Mesenchymal stem cell (in vitro differentiated cells and primary cell): ENCODE data around the gene REEP5.

Source experiments
- DNase-seq: peaks from one replicate; pipeline ENCODE4 v3.0.0-alpha.2; 2013
- H2AFZ ChIP-seq: one replicate; pipeline ENCODE4 v1.6.1; 2013; ENCODE audit warnings: low read depth, mild to moderate bottlenecking, control low read depth, inconsistent platforms, low read length, moderate library complexity
- H2AK5ac ChIP-seq: 2 replicates; pipeline ENCODE4 v1.6.1; 2013; ENCODE audit warnings: low read length, moderate library complexity, mild to moderate bottlenecking, inconsistent platforms; ENCODE audit not compliant: severe bottlenecking
- H2BK120ac ChIP-seq: one replicate; pipeline ENCODE4 v1.6.1; 2013; ENCODE audit warnings: low read depth, mild to moderate bottlenecking, inconsistent platforms, low read length, moderate library complexity
- H2BK12ac ChIP-seq, 2 experiments: one replicate each; pipeline ENCODE4 v1.6.1; 2013; ENCODE audit warnings: inconsistent platforms in 2 of 2, low read length in 2 of 2, mild to moderate bottlenecking in 2 of 2, moderate library complexity in 2 of 2, control low read depth in 1 of 2
- H2BK15ac ChIP-seq: one replicate; pipeline ENCODE4 v1.6.1; 2013; ENCODE audit warnings: mild to moderate bottlenecking, low read depth, inconsistent platforms; ENCODE audit not compliant: poor library complexity, severe bottlenecking
- H2BK5ac ChIP-seq: 2 replicates; pipeline ENCODE4 v1.6.1; 2013; ENCODE audit warnings: low read depth, mild to moderate bottlenecking, low read length, control low read depth, inconsistent platforms; ENCODE audit not compliant: poor library complexity, severe bottlenecking
- H3K14ac ChIP-seq, 2 experiments: one replicate each; pipeline ENCODE4 v1.6.1; 2013; ENCODE audit warnings: inconsistent platforms in 2 of 2, low read length in 2 of 2, control low read depth in 1 of 2, mild to moderate bottlenecking in 1 of 2, moderate library complexity in 1 of 2
- H3K18ac ChIP-seq, 2 experiments: one replicate each; pipeline ENCODE4 v1.6.1; 2013; ENCODE audit warnings: inconsistent platforms in 2 of 2, low read length in 2 of 2, control low read depth in 1 of 2, low read depth in 1 of 2, mild to moderate bottlenecking in 1 of 2
- H3K23ac ChIP-seq, 2 experiments: one replicate each; pipeline ENCODE4 v1.6.1; 2013; ENCODE audit warnings: inconsistent platforms in 2 of 2, low read length in 2 of 2, mild to moderate bottlenecking in 2 of 2, moderate library complexity in 2 of 2, control low read depth in 1 of 2
- H3K27ac ChIP-seq: 2 replicates; pipeline ENCODE4 v1.5.1; 2013; ENCODE audit warnings: mild to moderate bottlenecking, moderate library complexity, low read length, control low read depth, inconsistent platforms; ENCODE audit not compliant: poor library complexity, severe bottlenecking
- H3K27me3 ChIP-seq, 2 experiments: 2 replicates each; pipeline versions ENCODE4 v1.6.1 to v1.7.0; 2013; ENCODE audit warnings: low read length in 2 of 2, mild to moderate bottlenecking in 2 of 2, moderate library complexity in 2 of 2, control low read depth in 1 of 2, inconsistent platforms in 1 of 2; ENCODE audit not compliant: control insufficient read depth in 1 of 2, insufficient read depth in 1 of 2
- H3K36me3 ChIP-seq, 2 experiments: 2 replicates each; pipeline versions ENCODE4 v1.6.1 to v1.7.0; 2013; ENCODE audit warnings: low read length in 2 of 2, control low read depth in 1 of 2, inconsistent platforms in 1 of 2, low read depth in 1 of 2, mild to moderate bottlenecking in 1 of 2; ENCODE audit not compliant: insufficient read depth in 2 of 2, control insufficient read depth in 1 of 2
- H3K4ac ChIP-seq, 2 experiments: one replicate each; pipeline ENCODE4 v1.6.1; 2013; ENCODE audit warnings: inconsistent platforms in 2 of 2, low read length in 2 of 2, mild to moderate bottlenecking in 2 of 2, moderate library complexity in 2 of 2, control low read depth in 1 of 2, low read depth in 1 of 2
- H3K4me1 ChIP-seq: 2 replicates; pipeline ENCODE4 v1.6.1; 2013; ENCODE audit warnings: low read depth, low read length, control low read depth; ENCODE audit not compliant: control insufficient read depth, insufficient read depth
- H3K4me2 ChIP-seq: 2 replicates; pipeline ENCODE4 v1.6.1; 2013; ENCODE audit warnings: low read length, mild to moderate bottlenecking, inconsistent platforms; ENCODE audit not compliant: poor library complexity, severe bottlenecking
- H3K4me3 ChIP-seq, 2 experiments: 2 replicates each; pipeline versions ENCODE4 v1.5.1 to v1.7.0; 2013; ENCODE audit warnings: low read length in 2 of 2, mild to moderate bottlenecking in 2 of 2, control low read depth in 1 of 2, low read depth in 1 of 2; ENCODE audit not compliant: insufficient read depth in 1 of 2
- H3K79me1 ChIP-seq: replicated peaks from 2 replicates; pipeline ENCODE4 v1.6.1; 2013; ENCODE audit warnings: mild to moderate bottlenecking, control low read depth, low read length, inconsistent platforms; ENCODE audit not compliant: poor library complexity, severe bottlenecking
- H3K9ac ChIP-seq: 2 replicates; pipeline ENCODE4 v1.7.0; 2013; ENCODE audit warnings: mild to moderate bottlenecking, low read length, moderate library complexity
- H3K9me3 ChIP-seq: 2 replicates; pipeline ENCODE4 v1.7.0; 2013; ENCODE audit warnings: mild to moderate bottlenecking, low read length; ENCODE audit not compliant: control insufficient read depth
- H4K8ac ChIP-seq: one replicate; pipeline ENCODE4 v1.6.1; 2013; ENCODE audit warnings: inconsistent platforms, mild to moderate bottlenecking, low read length, moderate library complexity
- H4K91ac ChIP-seq: one replicate; pipeline ENCODE4 v1.6.1; 2013; ENCODE audit warnings: mild to moderate bottlenecking, low read length, inconsistent platforms
- WGBS: methylation state at CpG from one replicate; pipeline ENCODE4 v1.1.7; 2013; ENCODE audit warnings: mixed read lengths; 5-methylcytosine and 5-hydroxymethylcytosine counted together

REEP5 gene

DNA sequence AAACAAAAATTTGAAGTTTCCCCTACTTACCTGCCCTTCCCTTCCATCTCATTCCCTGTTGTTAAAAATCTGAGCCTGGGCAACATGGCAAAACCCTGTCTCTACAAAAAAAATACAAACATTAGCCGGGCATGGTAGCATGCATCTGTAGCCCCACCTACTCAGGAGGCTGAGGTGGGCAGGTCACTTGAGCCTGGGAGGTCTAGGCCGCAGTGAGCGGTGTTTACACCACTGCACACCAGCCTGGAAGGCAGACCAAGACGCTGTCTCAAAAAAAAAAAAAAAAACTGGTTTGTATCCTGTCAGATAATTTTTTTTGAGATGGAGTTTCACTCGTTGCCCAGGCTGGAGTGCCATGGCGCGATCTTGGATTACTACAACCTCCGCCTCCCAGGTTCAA, 16.3 kb upstream of the REEP5 start:
- Histone ChIP-seq H3K4me1 (no peaks in the 10 kb centered on the region), H2BK5ac (no peak overlapping the region), H3K27me3 (no peaks in the 10 kb centered on the region), H4K8ac (no peak overlapping the region), H4K91ac (no peak overlapping the region), H3K14ac (no peak overlapping the region), H2BK12ac (no peak overlapping the region), H3K9ac (no peak overlapping the region), H3K4ac (no peak overlapping the region), H2BK15ac (no peak overlapping the region), H3K36me3 (no peaks in the 10 kb centered on the region), H3K23ac (no peak overlapping the region), H3K18ac (no peak overlapping the region), H3K27ac (no peak overlapping the region), H2AK5ac (no peak overlapping the region), H2BK120ac (no peak overlapping the region), H3K79me1 (no peaks in the 10 kb centered on the region), H3K9me3 (no peaks in the 10 kb centered on the region), H3K4me3 (no peak overlapping the region), H2AFZ (no peak overlapping the region), H3K4me2 (no peak overlapping the region)
- WGBS = 94% methylated on average over 8 of the region's 8 CpGs
- DNase-seq = no peak

DNA sequence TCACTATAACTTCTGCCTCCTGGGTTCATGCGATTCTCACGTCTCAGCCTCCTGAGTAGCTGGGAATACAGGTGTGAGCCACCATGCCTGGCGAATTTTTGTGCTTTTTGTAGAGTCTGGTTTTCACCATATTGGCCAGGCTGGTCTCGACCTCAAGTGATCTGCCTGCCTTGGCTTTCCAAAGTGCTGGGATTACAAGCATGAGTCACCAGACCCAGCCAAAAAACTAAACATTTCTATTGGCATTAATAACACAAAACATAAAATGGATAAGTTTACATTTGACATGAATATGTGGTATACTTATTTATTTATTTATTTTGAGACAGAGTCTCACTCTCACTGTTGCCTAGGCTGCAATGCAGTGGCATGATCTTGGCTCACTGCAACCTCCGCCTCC, 13.6 kb upstream of the REEP5 start:
- H3K36me3 ChIP-seq = no peaks in the 10 kb centered on the region
- H3K23ac ChIP-seq = no peak overlapping the region
- no peaks in the 10 kb centered on the region for H3K79me1 ChIP-seq
- 79% methylated on average over 5 of the region's 5 CpGs for WGBS
- H2BK15ac ChIP-seq = no peak overlapping the region
- no peak overlapping the region for H4K8ac ChIP-seq
- no peak overlapping the region for H2BK12ac ChIP-seq
- no peak overlapping the region for H2AFZ ChIP-seq
- no peak overlapping the region for H3K27ac ChIP-seq
- no peak overlapping the region for H2BK5ac ChIP-seq
- no peaks in the 10 kb centered on the region for H3K4me1 ChIP-seq
- H2BK120ac ChIP-seq = no peak overlapping the region
- no peak overlapping the region for H3K9ac ChIP-seq
- H3K27me3 ChIP-seq = no peaks in the 10 kb centered on the region
- H3K18ac ChIP-seq = no peak overlapping the region
- H3K4me2 ChIP-seq = no peak overlapping the region
- no peak overlapping the region for H3K4ac ChIP-seq
- no peaks in the 10 kb centered on the region for H3K9me3 ChIP-seq
- H3K14ac ChIP-seq = no peak overlapping the region
- no peak for DNase-seq
- H2AK5ac ChIP-seq = no peak overlapping the region
- H3K4me3 ChIP-seq = no peak overlapping the region
- H4K91ac ChIP-seq = no peak overlapping the region

DNA sequence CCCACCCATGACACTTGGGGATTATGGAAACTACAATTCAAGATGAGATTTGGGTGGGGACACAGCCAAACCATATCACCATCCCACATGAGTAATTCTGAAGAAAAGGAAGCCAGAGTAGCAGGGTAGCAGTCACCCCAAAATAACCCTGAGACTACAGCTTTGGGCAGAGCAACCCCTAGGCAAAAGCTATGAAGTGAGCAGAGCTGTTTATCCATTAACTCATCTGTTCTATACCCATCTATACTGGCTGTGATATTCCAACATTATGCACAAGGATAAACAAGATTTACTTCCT, 12.3 kb upstream of the REEP5 start:
- no peak overlapping the region for H2BK120ac ChIP-seq
- H3K18ac ChIP-seq = no peak overlapping the region
- H3K27ac ChIP-seq = no peak overlapping the region
- no peak overlapping the region for H3K23ac ChIP-seq
- H2BK5ac ChIP-seq = no peak overlapping the region
- H3K36me3 ChIP-seq = no peaks in the 10 kb centered on the region
- no peaks in the 10 kb centered on the region for H3K4me1 ChIP-seq
- no peaks in the 10 kb centered on the region for H3K27me3 ChIP-seq
- H3K4me2 ChIP-seq = no peak overlapping the region
- H4K91ac ChIP-seq = no peak overlapping the region
- no peak overlapping the region for H3K4ac ChIP-seq
- no peak overlapping the region for H4K8ac ChIP-seq
- H2BK15ac ChIP-seq = no peak overlapping the region
- DNase-seq = no peak
- H3K9ac ChIP-seq = peak overlapping the region; percentile 64
- no peak overlapping the region for H2AK5ac ChIP-seq
- no peak overlapping the region for H2AFZ ChIP-seq
- H3K14ac ChIP-seq = no peak overlapping the region
- H2BK12ac ChIP-seq = no peak overlapping the region
- H3K4me3 ChIP-seq = peak overlapping the region in 1 of 2 experiments; percentile 6
- no peaks in the 10 kb centered on the region for H3K79me1 ChIP-seq
- H3K9me3 ChIP-seq = no peaks in the 10 kb centered on the region

DNA sequence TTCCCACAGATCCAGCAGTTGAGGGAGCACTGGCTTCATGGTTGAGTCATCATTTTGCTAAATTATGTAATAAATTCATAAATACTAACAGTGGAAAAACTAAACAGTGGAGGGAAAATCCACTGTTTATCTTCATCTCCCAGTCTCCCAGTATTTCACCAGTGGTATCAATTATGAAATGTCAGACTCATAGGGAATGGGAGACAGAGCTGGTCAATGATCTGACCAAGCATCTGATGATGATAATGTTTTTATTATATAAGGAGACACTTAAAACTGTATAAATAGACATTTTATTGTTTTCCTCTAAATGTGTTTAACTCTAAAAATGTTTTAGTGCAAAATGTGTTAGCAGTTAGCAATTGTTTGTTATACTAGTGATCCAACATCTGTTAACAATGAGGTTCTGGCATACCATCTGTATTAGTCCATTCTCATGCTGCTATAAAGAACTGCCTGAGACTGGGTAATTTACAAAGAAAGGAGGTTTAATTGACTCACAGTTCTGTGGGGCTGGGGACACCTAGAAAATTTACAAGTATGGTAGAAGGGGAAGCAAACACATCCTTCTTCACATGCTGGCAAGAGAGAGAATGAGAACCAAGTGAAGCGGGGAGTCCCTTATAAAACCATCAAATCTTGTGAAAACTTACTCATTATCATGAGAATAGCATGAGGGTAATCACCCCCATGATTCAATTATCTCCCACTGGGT, 11.8 kb upstream of the REEP5 start:
- 100% methylated on average over 1 of the region's 1 CpG for WGBS
- Histone ChIP-seq H3K23ac (no peak overlapping the region), H3K4me1 (no peaks in the 10 kb centered on the region), H2BK15ac (no peak overlapping the region), H3K36me3 (no peaks in the 10 kb centered on the region), H2BK120ac (no peak overlapping the region), H2BK5ac (no peak overlapping the region), H4K91ac (no peak overlapping the region), H3K14ac (no peak overlapping the region), H3K4me3 (peak overlapping the region in 1 of 2 experiments; percentile 6), H3K27ac (no peak overlapping the region), H3K9ac (peak overlapping the region; percentile 64), H3K4ac (no peak overlapping the region), H3K79me1 (no peaks in the 10 kb centered on the region), H2AFZ (no peak overlapping the region), H3K4me2 (no peak overlapping the region), H3K9me3 (no peaks in the 10 kb centered on the region), H3K27me3 (no peaks in the 10 kb centered on the region), H4K8ac (no peak overlapping the region), H3K18ac (no peak overlapping the region), H2BK12ac (no peak overlapping the region), H2AK5ac (no peak overlapping the region)
- DNase-seq = peak; percentile 58
